ENCODE data around the gene STEAP1B.
A peak's percentile ranks its signal among the peaks of the same experiment; 100 is the strongest.

The STEAP1B gene

GRCh38 chr7:22444181-22444971 is 55.6 kb downstream of the STEAP1B start:
- peaks cover 83% of the 10 kb centered on the region for H3K4me1 ChIP-seq (ENCODE audit: low read length)
- peak overlapping the region; percentile 38; the same call in 1 of the 2 replicates for H3K4me3 ChIP-seq (ENCODE audit: low read length)
- H3K27me3 ChIP-seq (ENCODE audit: low read depth, low read length): no peaks in the 10 kb centered on the region
- peaks cover 16% of the 10 kb centered on the region for H3K36me3 ChIP-seq (replicated peaks; ENCODE audit: low read depth, low read length)
- peaks cover 32% of the 10 kb centered on the region for H4K20me1 ChIP-seq (ENCODE audit: insufficient read depth, low read length)
- peak overlapping the region; percentile 64 for H3K4me2 ChIP-seq (ENCODE audit: low read length)
- H3K9ac ChIP-seq (ENCODE audit: low read length): peak overlapping the region; percentile 34; the same call in 1 of the 2 replicates
- no peaks in the 10 kb centered on the region for H3K9me3 ChIP-seq (ENCODE audit: insufficient read depth, low read length)
- H3K79me2 ChIP-seq (ENCODE audit: low read length): no peaks in the 10 kb centered on the region
- H2AFZ ChIP-seq (ENCODE audit: low read depth, low read length): no peak overlapping the region
- H3K27ac ChIP-seq (ENCODE audit: low read length): peak overlapping the region; percentile 73
- TF ChIP-seq CTCF (IDR thresholded peaks at IDR 0.05; ENCODE audit: low read depth, low read length) (no peak), EZH2phosphoT487 (IDR thresholded peaks at IDR 0.05; ENCODE audit: low read depth) (no peak)

GRCh38 chr7:22443370-22444180 is 56.4 kb downstream of the STEAP1B start:
- Histone ChIP-seq H3K9ac (ENCODE audit: low read length) (no peak overlapping the region), H3K4me2 (ENCODE audit: low read length) (no peak overlapping the region), H3K36me3 (replicated peaks; ENCODE audit: low read depth, low read length) (peaks cover 18% of the 10 kb centered on the region), H3K9me3 (ENCODE audit: insufficient read depth, low read length) (no peaks in the 10 kb centered on the region), H3K79me2 (ENCODE audit: low read length) (no peaks in the 10 kb centered on the region), H3K27me3 (ENCODE audit: low read depth, low read length) (no peaks in the 10 kb centered on the region), H4K20me1 (ENCODE audit: insufficient read depth, low read length) (peaks cover 32% of the 10 kb centered on the region), H3K4me1 (ENCODE audit: low read length) (peaks cover 89% of the 10 kb centered on the region), H3K4me3 (ENCODE audit: low read length) (no peak overlapping the region), H2AFZ (ENCODE audit: low read depth, low read length) (no peak overlapping the region), H3K27ac (ENCODE audit: low read length) (no peak overlapping the region)
- TF ChIP-seq EZH2phosphoT487 (IDR thresholded peaks at IDR 0.05; ENCODE audit: low read depth) (no peak), CTCF (IDR thresholded peaks at IDR 0.05; ENCODE audit: low read depth, low read length) (no peak)

- peaks cover 85% of the 10 kb centered on the region for H3K4me1 ChIP-seq (ENCODE audit: low read length)
- H3K79me2 ChIP-seq (ENCODE audit: low read length): no peaks in the 10 kb centered on the region
- no peak overlapping the region for H3K4me3 ChIP-seq (ENCODE audit: low read length)
- H3K9me3 ChIP-seq (ENCODE audit: insufficient read depth, low read length): no peaks in the 10 kb centered on the region
- H3K36me3 ChIP-seq (replicated peaks; ENCODE audit: low read depth, low read length): peaks cover 24% of the 10 kb centered on the region
- no peak overlapping the region for H3K9ac ChIP-seq (ENCODE audit: low read length)
- no peak overlapping the region for H3K4me2 ChIP-seq (ENCODE audit: low read length)
- peaks cover 32% of the 10 kb centered on the region for H4K20me1 ChIP-seq (ENCODE audit: insufficient read depth, low read length)
- H2AFZ ChIP-seq (ENCODE audit: low read depth, low read length): no peak overlapping the region
- TF ChIP-seq EZH2phosphoT487 (IDR thresholded peaks at IDR 0.05; ENCODE audit: low read depth) (no peak), CTCF (IDR thresholded peaks at IDR 0.05; ENCODE audit: low read depth, low read length) (no peak)
- H3K27me3 ChIP-seq (ENCODE audit: low read depth, low read length): no peaks in the 10 kb centered on the region
- no peak overlapping the region for H3K27ac ChIP-seq (ENCODE audit: low read length)
Observed at GRCh38 chr7:22442882-22443369, 57.1 kb downstream of the STEAP1B start.
